Fibroblast of upper back skin (primary cell): ENCODE data around the gene HCFC1R1.
"Not testable (repeated sequence)": the region's sequence is repeated elsewhere in the genome, so short reads cannot be mapped to it uniquely, and the experiment has no call there.

Experiments
- DNase-seq: peaks from one replicate; pipeline ENCODE4 v3.0.0-alpha.2; 2013

Gene HCFC1R1

GRCh38 chr16:3056336-3057180 is 32.8 kb upstream of the HCFC1R1 start:
- no peak for DNase-seq

DNA sequence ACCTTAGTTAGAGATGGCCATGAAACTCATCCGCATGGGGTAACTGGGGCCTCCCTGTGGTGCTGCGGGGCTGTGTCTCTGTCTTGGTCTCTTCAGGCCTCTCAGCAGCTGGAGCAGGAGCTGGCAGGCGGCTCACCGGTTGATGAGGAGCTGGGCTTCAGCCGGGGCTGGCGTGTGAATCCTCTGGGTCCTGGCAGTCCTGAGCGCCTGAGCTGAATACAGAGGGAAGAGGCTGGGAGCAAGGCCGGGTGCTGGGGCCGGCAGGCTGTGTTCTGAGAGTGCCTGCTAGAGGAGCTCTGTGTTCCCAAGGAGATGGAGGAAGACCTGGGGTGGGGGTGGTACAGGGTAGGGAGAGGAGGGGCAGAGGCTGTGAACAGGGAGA is 32.0 kb upstream of the HCFC1R1 start:
- DNase-seq, result not testable (repeated sequence)

GRCh38 chr16:3054965-3055733 is 31.4 kb upstream of the HCFC1R1 start:
- DNase-seq, result no peak

DNA sequence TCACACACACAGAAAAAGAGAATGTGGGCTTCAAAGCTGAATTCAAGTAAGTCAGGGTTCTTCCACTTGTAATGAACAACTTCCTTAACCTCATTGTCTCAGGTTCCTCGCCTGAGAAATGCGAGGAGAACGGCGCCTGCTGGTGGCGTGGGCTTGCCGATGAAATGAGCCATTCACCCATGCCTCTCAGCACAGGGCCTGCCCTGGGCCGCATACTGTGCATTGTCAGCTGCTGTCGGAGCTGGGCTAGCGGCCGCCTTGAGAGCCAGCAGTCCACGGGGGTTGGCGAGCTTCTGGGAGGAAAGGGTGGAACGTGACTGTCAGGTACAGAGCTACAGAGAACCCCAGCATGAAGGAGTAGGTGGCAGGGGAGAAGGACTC is 29.6 kb upstream of the HCFC1R1 start:
- DNase-seq, result not testable (repeated sequence)

DNA sequence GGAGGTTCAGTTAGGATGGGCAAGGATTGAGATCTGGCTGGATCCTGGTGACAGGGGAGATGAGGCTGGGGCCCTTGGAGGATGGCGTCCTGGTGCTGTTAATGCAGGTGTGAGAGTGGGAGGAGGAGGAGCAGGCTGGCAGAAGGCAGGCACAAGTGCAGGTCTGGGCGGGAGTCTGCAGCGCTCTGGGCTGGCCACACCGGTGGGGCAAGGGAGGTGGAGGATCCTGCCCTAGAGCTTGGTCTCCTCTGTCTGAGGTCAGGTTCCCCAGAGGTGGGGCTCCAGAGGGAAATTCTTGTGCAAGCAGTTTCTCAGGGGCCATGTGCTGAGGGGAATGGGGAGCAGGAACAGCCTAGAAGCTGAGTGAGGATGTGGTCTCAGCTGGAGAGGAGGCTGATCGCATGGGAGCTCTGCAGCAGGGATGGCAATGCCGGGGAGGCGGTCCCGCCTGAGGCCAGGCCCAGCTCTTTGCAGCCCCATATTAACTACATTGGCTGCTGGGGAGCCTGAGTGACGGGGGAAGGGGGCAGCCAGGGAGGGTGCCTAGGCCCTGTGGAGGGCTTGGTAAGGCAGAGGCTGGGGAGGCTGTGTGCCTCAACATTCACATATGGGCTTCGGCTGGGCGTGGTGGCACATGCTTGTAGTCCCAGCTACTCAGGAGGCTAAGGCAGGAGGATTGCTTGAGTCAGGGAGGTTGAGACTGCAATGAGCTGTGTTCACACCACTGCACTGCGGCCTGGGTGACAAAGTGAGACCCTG is 29.0 kb upstream of the HCFC1R1 start:
- not testable (repeated sequence) for DNase-seq

GRCh38 chr16:3051494-3051893 is 27.8 kb upstream of the HCFC1R1 start:
- DNase-seq, result no peak

- DNase-seq, result no peak
Measured at GRCh38 chr16:3051009-3051408, 27.3 kb upstream of the HCFC1R1 start.

DNA sequence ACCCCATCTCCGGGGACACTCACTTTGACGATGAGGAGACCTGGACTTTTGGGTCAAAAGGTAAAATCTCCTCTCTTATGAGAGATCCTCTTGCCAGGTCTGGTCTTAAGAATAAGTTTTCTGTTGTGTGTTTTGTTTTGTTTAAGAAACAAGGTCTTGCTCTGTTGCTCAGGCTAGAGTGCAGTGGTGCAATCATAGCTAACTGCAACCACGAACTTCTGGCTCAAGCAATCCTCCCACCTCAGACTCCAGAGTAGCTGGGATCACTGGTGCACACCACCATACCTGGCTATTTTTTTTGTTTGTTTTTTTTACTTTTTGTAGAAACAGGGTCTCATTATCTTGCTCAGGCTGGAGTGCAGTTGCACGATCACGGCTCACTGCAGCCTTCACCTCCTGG is 26.7 kb upstream of the HCFC1R1 start:
- DNase-seq, result no peak

- no peak for DNase-seq
Measured at GRCh38 chr16:3049921-3050481, 26.3 kb upstream of the HCFC1R1 start.

DNA sequence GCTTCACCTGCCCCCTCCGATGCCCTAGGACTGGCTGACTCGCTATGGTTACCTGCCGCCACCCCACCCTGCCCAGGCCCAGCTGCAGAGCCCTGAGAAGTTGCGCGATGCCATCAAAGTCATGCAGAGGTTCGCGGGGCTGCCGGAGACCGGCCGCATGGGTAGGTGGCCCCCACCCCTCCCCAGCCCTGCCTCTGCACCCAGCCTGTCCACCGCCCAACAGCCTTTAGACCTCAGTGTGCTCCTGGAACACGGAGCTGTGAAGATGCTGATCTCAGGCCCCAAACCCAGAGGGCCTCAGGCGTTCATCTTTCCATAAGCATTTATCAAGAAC is 23.6 kb upstream of the HCFC1R1 start:
- DNase-seq, result no peak

DNA sequence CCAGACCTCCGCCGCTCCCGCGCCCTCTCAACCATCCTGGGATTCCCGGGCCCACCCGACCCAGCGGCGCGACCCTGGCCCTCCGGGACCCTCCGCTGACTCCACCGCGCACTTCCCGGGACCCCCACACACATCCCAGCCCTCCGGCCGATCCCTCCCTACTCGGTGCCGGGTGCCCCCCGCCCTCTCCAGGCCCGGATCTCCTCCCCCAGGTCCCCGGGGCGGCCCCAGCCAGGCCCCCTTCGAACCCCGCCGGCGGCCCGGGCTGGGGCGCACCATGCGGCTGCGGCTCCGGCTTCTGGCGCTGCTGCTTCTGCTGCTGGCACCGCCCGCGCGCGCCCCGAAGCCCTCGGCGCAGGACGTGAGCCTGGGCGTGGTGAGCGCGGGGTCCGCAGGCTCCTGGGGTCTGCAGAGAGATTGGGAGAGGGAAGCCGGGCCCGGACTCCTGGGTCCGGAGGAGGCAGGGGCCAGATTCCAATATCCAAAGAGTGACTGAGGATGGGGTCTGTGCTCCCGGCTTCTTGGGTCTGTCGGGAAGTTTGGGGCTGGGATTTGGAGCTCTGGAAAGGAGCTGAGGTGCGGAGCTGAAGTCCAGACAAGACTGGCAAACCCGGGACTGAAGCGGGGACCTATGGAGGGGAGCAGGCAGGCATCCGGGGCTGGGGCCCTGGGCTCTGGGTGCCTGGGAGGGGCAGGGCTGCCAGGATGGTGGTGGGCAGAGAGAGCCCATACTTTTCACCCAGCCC is 23.1 kb upstream of the HCFC1R1 start:
- DNase-seq, result no peak

GRCh38 chr16:3045758-3046640 is 22.3 kb upstream of the HCFC1R1 start, which contains the start of gene MMP25:
TSS of gene MMP25 (plus strand) at chr16:3046561. CDS start at chr16:3046918, 357 bp downstream.
- DNase-seq, result no peak

- DNase-seq, result no peak
Measured at GRCh38 chr16:3044708-3045107, 21.0 kb upstream of the HCFC1R1 start.

DNA sequence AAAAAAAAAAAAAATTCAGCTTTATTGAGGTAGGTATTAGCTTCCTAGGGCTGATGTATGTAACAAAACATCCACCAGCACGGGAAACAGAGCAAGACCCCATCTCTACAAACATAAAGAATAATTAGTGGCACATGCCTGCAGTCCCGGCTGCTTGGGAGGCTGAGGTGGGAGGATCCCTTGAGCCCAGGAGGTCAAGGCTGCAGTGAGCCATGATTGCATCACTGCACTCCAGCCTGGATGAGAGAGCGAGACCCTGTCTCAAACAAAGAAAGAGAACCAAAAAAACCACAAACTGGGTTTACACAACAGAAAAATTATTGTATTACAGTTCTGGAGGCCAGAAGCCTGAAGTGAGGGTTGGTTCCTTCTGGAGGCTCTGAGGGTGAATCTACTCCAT is 18.6 kb upstream of the HCFC1R1 start:
- no peak for DNase-seq

DNA sequence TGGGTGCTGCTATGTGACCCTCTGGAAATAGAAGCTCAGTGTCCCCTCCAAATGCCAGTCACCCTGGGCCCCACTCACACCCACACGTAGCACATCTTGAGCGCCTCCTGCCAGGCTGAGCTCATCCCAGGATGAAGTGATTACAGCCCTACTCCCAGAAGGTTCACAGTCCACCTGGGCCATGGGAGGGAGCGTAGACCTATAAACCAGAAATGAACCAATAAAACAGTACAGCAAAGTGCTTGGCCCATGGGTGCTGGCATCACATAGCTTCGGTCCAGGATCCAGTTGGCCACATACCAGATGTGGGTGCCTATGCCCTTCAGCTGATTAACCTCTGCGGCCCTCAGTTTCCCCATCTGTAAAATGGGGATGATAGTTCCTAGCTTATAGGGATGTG is 15.2 kb upstream of the HCFC1R1 start:
- DNase-seq, result no peak

- no peak for DNase-seq
Measured at GRCh38 chr16:3038256-3038655, 14.5 kb upstream of the HCFC1R1 start.

DNA sequence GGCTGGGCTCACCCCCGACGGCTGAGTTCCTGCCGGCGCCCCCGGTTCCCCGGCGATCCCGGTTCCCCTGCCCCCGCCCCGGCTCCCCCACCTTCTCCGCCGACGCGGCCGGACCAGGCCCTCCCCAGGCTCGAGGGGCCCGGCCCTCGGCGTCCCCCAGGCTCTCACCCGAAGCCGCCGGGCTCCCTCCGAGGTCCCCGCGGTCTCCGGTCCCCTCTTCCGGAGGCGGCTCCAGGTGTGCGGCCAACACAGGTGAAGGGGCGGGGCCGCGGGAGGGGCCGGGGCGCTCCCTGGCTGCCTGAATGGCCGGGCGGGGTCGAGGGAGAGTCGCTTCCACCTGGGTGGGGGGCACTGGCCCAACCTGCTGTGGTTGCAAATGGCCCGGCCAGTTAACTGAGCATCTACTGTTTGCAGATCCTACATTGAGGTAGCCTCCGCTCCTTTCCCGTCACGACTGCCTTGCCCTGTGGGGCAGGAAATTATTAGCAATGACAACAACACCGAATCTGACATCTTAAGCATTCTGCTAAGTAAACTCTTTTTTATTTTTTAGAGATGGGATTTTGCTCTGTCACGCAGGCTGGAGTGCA is 13.1 kb upstream of the HCFC1R1 start, which contains the start of gene BICDL2:
Gene BICDL2, minus strand, starts transcription at position 219 of the 590 bp plus-strand sequence. CDS start 1,448 bp downstream, outside the sequence.
- DNase-seq, result no peak

- DNase-seq, result no peak
Measured at GRCh38 chr16:3035972-3036725, 12.4 kb upstream of the HCFC1R1 start.

GRCh38 chr16:3035289-3035971 is 11.7 kb upstream of the HCFC1R1 start:
- DNase-seq, result no peak
